CD4-positive, alpha-beta T cell treated with Interleukin-2 at 100 ng/mL for 4 hours (primary cell): Measurements from ENCODE around the gene WFDC9.
A peak's percentile ranks its signal among the peaks of the same experiment; 100 is the strongest.
"Not testable (repeated sequence)": the region's sequence is repeated elsewhere in the genome, so short reads cannot be mapped to it uniquely, and the experiment has no call there.

Experiments used
- DNase-seq: peaks from one replicate; pipeline ENCODE4 v3.0.0-alpha.2; 2020; ENCODE audit warnings: low spot score

The WFDC9 gene

DNA sequence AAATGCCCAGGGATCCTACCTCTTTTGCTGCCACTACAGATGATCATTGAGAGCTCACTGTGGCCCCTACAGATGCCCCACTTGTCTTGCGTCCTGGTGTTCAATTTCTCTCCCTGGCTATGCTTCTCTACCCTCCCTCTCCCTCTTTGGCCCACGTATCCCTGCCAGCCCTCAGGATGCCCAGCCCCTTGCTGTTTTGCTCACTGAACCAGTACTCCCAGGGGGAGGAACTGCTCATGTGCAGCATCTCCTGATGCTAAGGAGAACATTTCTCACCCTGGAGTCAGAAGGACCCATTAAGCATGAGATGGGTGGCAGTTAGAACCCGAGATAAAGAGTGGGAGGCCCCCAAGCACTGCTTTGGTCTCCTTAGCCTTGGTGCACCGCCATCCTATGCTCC is at the start of gene WFDC9:
Gene WFDC9, minus strand, starts transcription at position 101 of the 400 bp plus-strand sequence. CDS start 21,103 bp downstream, outside the sequence.
- DNase-seq = no peak

DNA sequence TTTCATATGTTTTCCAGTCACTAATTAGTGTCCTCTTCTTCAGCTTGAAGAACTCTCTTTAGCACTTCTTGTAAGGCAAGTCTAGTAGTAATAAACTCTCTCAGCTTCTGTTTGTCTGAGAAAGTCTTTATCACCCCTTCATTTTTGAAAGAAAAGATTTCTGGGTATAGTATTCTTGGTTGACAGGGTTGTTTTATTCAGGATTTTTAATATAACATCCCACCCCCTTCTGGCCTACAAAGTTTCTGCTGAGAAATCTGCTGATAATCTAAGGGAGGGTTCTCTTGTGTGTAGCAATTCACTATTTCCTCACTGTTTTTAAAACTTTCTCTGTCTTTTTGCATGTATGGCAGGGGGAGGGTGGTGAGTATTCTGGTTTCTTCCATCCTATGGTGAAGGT is 48.6 kb upstream of the WFDC9 start:
- no peak for DNase-seq

DNA sequence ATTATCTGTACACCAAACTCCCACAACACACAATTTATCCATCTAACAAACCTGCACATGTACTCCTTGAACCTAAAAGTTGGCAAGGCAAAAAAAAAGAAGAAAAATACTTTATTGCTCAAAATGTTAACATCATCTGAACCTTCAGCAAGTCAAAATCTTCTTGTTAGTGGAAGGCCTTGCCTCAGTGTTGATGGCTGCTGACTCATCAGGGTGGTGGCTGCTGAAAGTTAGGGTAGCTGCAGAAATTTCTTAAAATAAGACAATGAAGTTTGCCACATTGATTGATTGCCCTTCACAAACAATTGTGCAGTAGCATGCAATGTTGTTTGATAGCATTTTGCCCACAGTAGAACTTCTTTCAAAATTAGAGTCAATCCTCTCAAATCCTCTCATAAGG is 41.7 kb upstream of the WFDC9 start:
- DNase-seq = no peak

DNA sequence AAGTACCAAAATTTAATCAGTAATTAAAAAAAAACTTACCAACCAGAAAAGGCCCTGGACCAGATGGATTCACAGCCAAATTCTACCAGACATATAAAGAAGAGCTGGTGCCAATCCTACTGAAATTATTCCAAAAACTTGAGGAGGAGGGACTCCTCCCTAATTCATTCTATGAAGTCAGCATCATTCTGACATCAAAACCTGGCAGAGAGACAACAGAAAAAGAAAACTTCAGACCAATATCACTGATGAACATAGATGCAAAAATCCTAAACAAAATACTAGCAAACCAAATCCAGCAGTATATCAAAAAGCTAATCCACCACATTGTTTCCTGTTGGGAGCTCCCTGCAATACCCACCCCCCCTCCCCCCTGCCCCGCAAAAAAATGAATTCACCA is 39.1 kb upstream of the WFDC9 start, which contains the start of gene WFDC11:
Gene WFDC11, minus strand, starts transcription at position 101 of the 400 bp plus-strand sequence. CDS start 19,639 bp downstream, outside the sequence.
- DNase-seq = no peak

DNA sequence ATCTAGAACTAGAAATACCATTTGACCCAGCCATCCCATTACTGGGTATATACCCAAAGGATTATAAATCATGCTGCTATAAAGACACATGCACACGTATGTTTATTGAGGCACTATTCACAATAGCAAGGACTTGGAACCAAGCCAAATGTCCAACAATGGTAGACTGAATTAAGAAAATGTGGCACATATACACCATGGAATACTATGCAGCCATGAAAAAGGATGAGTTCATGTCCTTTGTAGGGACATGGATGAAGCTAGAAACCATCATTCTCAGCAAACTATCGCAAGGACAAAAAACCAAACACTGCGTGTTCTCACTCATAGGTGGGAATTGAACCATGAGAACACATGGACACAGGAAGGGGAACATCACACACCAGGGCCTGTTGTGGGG is 26.0 kb upstream of the WFDC9 start:
- not testable (repeated sequence) for DNase-seq

DNA sequence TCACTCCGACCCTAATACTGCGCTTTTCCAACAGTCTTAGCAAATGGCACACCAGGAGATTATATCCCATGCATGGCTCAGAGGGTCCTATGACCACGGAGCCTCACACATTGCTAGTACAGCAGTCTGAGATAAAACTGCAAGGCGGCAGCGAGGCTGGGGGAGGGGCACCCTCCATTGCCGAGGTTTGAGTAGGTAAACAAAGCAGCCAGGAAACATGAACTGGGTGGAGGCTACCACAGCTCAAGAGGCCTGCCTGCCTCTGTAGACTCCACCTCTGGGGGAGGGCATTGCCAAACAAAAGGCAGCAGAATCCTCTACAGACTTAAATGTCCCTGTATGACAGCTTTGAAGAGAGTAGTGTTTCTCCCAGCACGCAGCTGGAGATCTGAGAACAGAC is 20.6 kb upstream of the WFDC9 start:
- DNase-seq = not testable (repeated sequence)

DNA sequence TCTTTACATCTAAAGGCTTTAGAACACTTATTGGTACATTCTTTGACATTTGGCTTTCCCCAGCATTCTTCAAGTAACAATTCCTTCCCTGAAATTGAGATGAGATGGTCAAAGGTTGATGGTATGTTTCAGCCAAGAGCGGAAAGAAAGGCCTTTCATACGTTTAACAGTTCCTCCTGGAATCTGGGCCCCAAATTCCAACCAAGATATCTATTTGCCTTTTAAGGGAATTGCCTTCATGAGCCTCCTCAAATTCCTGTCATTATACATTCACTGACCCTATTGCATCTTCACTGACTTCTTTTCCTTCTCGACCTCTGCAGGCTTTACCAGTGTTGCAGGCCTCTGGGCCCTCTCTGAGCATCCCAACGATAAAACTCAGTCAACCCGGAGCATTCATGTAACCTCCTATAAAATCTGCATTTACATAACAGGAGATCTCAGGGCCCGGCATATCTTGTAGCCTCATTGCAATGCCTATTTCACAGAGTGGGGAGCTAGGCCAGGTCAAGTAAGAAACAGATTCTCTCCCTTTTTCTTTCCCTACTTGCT is 18.3 kb upstream of the WFDC9 start:
- DNase-seq = no peak

DNA sequence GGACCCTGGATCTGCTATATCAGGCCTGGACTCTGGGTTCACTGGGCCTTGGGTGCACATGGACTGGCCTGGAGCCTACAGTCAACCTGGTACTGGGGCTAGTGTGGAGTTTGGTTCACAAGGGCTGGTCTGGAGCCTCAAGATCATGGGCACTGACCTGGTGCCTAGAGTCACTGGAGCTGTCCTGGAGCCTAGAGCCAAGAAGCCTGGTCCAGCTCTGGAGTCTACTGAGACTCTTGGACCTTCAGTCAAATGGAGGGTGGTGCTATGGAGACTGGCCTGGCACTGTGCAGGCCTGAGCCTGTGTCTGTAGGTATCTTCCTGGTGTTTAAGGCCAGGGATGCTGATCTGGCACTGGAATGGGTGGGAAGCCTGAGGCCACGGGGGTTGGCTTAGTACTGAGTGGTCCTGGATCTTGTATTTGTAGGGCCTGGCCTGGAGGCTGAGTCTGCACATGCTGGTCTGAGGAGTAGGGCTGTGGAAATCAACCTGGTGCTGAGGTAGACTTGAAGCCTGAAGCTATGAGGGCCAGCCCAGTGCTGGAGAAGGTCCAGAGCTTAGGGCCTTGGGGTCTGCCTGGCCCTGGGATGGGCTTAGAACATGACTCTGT is 16.5 kb upstream of the WFDC9 start:
- no peak for DNase-seq

DNA sequence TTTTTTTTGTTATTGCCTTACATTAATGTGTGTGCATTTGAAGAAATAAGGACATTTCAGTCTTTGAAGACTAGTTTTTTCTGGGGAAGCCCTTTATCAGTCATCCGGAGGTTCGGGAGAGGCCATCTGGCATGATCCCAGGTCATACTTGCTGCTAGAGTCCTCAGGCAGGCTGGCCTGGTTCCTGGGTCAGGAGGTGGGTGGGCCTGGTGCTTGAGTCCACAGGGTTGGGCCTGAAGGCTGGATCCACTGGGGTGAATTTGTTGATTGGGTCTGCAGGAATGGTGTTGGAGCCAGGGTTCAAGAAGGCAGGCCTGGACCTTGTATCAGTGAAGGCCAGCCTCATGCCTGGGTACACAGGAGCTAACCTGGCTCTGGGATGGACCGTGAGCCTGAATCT is 15.8 kb upstream of the WFDC9 start:
- no peak for DNase-seq

DNA sequence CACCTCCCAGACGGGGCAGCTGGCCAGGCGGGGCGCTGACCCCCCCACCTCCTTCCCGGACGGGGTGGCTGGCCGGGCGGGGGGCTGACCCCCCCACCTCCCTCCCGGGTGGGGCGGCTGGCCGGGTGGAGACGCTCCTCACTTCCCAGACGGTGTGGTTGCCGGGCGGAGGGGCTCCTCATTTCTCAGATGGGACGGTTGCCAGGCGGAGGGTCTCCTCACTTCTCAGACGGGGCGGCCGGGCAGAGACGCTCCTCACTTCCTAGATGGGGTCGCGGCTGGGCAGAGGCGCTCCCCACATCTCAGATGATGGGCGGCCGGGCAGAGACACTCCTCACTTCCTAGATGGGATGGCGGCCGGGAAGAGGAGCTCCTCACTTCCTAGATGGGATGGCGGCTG is 14.8 kb upstream of the WFDC9 start:
- not testable (repeated sequence) for DNase-seq

DNA sequence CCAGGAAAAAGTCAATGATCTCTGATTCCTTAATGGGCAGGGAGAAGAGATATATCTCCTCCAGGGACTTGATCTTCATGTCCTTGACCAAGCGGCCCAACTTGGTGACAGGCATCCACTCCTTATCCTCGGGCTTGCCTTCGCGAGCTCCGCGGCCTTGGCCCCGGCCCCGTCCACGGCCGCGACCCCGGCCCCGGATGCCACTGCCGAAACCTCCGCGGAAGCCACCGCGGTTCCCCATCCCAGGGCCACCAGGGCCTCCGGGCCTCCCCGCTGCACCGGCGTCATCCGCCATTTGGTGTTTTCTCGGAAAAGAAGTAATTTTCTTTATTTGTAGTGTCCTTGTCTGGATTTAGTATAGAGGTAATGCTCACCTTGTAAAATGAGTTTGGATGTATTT is 10.0 kb upstream of the WFDC9 start:
- DNase-seq = not testable (repeated sequence)

DNA sequence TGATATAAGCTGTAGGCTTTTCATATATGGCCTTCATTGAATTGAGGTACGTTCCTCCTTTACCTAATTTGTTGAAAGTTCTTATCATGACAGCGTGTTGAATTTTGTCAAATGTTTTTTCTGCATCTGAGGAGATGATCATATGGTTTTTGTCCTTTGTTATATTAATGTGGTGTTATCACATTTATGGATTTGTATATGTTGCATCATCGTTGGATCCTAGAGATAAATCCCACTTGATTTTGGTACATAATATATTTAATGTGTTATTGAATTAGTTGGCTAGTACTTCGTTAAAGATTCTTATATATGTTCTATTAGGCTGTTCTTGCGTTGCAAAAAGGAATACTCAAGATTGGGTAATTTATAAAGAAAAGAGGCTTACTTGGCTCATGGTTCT is 8.6 kb upstream of the WFDC9 start:
- no peak for DNase-seq

DNA sequence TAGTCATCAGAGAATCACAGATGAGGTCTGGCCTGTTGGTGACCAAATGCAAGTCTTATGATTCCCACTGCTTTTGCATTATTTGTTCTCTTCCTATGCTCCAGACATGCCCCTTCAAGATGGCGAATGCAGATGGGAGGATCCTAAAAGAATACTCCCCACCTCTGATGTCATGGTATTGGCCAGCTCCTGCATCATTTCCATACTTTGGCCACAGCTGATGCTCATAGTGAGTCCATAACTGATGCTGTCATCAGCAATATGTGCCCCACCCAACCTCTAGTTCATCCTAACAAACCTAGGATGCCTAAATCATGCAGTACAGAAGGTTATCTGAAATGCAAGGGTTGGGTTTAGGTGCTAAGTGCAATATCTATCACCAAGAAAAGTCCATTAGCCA is 5.4 kb upstream of the WFDC9 start:
- DNase-seq = no peak

DNA sequence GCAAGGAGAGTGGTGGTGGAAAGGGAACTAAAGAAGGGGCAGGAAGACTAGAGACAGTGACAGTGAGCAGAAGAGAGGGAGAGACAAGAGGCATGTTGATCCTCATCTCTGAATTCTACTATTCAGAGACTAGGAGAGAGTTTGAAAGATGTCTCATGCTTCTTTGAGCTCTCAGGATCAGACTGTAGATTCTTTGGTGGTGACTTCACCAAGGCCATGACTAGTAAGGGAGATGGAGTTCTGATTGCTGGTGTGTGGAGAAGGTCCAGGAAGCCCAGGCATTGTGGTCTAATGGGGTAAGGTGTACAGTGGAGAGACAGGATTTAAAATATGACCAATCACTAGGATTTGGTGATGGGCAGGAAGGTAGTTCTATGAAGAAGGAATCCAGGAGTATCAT is 713 bp downstream of the WFDC9 start:
- DNase-seq = no peak

DNA sequence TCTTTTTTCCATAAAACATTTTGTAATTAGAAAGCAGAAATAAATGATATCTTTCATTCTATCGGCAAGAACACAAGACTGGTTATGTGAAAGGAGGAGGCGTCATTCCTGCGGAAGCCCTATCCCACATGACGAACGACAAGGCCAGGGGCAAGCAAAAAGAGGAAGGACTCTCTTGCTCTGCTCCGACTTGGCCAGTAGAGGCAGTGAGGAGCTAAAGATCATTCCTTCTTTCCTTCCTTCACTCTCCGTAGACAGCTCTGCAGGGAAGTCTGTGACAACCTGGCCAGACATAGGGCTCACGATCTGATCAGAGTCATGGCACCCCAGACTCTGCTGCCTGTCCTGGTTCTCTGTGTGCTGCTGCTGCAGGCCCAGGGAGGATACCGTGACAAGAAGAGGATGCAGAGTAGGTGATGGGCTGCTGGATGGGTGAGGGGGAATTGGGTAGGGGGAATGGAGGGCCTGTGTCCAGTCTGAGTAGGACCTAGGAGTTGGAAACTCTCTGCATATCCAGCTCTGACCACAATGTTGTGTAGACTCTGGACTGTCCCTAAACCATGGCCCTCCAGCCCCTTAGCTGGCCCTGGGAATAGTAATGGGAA is 1.5 kb downstream of the WFDC9 start, which contains the start of gene WFDC10A:
Gene WFDC10A, plus strand, starts transcription at position 244 of the 605 bp plus-strand sequence. Its CDS starts 75 bp downstream, at position 319.
- peak; percentile 13 for DNase-seq

DNA sequence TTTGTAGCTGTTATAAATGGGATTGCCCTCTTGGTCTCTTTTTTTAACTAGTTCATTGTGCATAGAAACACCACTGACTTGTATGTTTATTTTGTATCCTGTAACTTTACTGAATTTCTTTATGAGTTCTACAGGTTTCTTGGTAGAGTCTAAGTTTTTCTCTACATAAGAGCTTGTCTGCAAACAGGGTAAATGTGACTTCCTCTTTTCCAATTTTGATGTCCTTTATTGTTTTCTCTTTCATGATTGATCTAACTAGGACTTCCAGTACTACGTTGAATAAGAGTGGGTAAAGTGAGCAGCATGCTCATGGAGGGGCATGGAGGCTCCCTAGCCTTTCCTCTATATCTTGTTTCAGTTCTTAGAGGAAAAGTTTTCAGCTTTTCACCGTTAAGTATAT is 4.5 kb downstream of the WFDC9 start:
- no peak for DNase-seq

DNA sequence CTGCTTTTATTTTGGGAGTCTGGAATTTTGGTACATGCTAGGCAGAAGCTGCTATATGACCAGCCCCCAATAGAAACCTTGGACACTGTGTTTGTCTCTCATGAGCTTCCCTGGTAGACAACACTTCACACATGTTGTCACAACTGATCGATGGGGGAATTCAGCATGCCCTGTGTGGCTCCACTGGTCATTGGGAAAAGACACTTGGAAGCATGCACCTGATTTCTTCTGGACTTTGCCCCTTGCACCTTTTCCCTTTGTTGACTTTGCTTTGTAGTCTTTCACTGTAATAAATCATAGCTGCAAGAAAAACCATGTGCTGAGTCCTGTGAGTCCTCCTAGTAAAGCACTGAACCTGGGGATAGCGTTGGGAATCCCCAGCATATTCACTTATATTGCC is 9.5 kb downstream of the WFDC9 start:
- no peak for DNase-seq

DNA sequence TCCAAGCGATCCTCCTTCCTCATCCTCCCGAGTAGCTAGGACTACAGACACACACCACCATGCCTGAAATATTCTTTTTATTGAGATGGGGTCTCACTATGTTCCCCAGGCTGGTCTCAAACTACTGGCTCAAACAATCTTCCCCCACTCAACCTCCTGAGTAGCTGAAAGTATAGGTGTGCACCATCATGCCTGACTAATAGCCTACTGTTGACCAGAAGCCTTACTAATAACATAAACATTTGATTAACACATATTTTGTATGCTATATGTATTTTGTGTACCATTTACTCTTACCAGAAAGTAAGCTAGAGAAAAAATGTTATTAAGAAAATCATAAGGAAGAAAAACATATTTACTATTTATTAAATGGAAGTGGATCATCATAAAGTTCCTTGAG is 13.5 kb downstream of the WFDC9 start:
- DNase-seq = no peak

DNA sequence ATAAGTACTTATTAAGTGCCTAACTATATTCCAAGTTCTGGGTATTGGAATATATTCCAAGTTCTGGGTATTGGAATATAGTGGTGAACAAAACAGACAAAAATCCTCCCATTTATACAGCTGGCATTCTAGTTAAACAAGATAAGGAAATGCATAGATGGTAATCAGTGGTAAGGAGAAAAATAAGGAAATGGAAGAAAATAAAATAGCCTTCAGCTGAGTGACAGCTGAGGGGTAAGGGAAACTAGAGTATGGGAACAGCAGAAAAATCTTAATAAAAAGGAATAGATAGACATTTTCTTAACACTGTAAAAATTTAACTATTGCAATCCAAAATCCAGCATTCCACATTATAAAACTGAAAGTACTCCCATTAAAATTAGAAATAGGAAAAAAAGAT is 18.8 kb downstream of the WFDC9 start:
- no peak for DNase-seq

DNA sequence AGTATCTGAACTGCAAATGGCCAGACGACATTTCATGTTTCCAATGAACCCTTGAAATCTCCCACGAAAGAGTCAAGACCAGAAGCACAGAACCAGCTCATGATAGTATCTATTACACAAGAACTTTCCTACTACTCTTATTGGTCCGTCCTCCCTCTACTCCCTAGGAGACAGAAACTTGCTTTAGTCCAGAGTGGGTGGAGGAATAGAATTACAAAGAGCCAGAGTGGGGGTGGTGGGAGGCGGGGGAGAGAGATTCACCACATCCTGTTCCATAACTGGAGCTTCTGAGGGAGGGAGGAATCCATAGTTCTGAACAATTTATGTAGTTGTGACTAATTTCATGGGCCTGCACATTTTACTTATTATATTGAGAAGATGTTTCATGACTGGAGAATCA is 20.0 kb downstream of the WFDC9 start:
- no peak for DNase-seq

DNA sequence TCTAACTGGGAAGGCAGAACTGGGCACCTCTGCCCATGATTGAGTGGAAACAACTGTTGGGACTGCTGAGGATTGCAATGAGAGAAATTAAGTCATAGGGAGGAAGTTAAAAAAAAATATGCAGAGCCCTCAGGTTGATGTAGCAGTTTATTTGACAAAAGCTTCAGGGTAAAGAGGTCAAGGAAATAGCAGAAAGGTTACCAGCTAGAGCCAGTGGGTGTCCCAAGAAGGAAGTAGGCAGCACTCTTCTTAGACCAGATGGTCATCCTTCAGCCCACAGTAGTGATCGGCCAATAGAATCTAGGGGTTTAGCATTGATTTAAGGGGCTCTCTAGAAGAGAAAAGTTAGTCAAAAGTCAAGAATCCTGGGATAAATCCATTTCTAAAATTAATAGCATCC is 23.3 kb downstream of the WFDC9 start:
- DNase-seq = no peak

DNA sequence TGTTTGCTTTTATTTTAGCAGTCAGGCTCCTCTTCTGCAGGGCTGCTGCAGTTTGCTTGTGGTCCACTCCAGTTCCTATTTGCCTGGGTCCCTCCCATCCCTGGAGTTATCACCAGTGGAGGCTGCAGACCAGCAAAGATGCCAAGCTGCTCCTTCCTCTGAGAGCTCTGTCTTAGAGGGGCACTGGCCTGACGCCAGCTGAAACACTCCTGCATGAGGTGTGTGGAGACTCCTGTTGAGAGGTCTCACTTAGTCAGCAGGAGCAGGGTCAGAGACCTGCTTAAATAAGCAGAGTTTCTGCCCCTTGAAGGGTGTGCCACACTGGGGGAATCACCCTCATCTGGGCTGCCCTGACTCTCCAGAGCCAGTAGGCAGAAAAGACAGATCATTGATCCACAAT is 35.8 kb downstream of the WFDC9 start:
- DNase-seq = no peak

DNA sequence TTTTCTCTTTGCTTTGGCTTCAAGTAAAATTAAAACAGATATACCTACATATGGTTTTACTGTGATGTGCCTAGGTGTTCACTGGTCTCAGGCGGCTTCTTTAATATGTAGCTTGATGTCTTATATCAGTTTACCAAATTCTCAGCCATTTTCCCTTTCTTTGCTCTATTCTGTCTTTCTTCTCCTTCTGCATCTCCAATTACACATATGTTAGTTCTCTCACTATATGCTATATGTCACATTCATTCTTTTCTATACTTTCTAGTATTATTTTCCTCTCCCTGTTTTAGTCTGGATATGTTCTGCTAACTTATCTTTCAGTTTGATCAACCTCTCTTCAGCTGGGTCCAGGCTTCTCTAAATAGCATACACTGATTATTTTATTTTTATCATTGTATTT is 37.6 kb downstream of the WFDC9 start:
- DNase-seq = no peak
